ENCODE measurements around the gene RABL2B. TPM values are rescaled to one million over a fixed set of nuclear protein-coding genes. Genes with fewer than 3 reads are reported as not detected.

The RABL2B gene
- total RNA-seq, 2 donors from 2014 or later = 10.6 to 18.5 TPM

DNA sequence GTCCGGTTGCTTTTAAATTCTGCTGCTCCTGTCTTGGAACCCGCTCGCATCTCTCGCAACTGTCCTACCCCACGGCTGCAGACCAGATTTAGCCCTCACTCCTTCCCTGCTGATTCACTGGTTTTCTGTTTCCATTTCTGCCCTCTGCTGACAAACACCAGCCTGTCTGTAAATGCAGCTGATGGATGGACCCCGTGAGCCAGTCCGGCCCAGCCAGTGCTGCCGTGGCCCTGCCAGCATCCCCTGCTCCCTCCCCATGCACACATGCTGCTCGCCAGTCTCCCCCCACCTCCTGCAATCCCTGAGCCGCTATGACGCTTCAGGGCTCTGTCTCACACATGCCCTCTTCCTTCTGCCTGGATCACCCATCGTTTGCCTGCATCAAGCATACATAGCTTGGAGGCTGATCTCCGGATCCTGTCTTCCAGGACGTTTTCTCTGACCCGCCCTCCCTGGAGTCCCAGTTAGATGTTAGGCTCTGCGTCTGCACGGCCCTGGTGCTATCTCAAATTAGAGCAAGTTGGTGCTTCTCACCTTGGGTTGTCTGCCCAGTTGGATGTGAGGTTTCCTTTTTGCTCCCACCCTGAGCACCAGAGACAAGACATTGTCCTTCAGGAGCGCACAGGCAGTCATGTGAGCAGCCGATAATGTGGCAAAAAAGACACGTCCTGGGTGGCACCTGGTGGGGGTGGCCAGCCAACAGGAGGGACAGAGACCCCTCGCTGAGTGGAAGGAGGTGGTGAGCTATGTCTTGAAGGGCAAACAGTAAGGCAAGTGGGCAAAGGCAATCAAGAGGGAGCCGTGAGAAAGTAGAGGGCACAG lies 49.7 kb downstream of the RABL2B start:
- no peak overlapping the region for H3K4me3 ChIP-seq
- ATAC-seq (no peak), DNase-seq (peak in 2 of 4 donors; percentile 6 to 8)
- intact Hi-C loops (cut with DNase I) = no loop called here
- H3K4me1 ChIP-seq = peaks cover 10% of the 10 kb centered on the region
- H3K27ac ChIP-seq = no peak overlapping the region
- TF ChIP-seq POLR2A (IDR thresholded peaks at IDR 0.05) (no peak), CTCF (IDR thresholded peaks at IDR 0.05) (no peak)
- 39 to 40% methylated on average over 22 of the region's 22 CpGs for WGBS, 2 donors
- no peaks in the 10 kb centered on the region for H3K36me3 ChIP-seq (replicated peaks in 1 of 2; ENCODE audit: insufficient read depth in 1 of 2, low read depth in 2 of 2)
- H3K27me3 ChIP-seq = peaks cover 0 to 5% of the 10 kb centered on the region in 2 donors
- no peaks in the 10 kb centered on the region for H3K9me3 ChIP-seq

DNA sequence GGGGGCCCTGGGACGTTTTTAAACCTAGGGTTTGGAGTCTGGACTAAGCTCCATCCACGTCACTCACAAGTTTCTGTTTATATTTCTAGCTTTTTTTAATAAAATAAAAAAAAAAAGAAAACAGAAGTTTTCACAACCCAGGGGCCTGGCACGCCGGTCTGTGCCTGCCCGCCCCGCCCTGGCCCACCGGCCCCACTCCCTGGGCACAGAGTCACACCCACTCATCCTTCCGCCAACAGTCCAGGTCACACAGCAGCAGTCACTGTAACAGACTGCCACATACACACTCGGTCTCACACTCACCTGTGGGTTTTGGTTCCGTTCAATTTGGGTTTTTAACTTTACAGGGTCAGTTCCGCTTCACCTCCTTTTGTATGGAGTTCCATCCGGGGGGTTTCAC lies 50.8 kb downstream of the RABL2B start:
- Histone ChIP-seq H3K36me3 (replicated peaks in 1 of 2; ENCODE audit: insufficient read depth in 1 of 2, low read depth in 2 of 2) (no peaks in the 10 kb centered on the region), H3K4me3 (no peak overlapping the region), H3K9me3 (no peaks in the 10 kb centered on the region), H3K27ac (no peak overlapping the region), H3K27me3 (peaks cover 0 to 5% of the 10 kb centered on the region in 2 donors), H3K4me1 (peaks cover 10% of the 10 kb centered on the region)
- no peak for DNase-seq
- intact Hi-C loops (cut with DNase I) = no loop called here
- no peak for TF ChIP-seq POLR2A (IDR thresholded peaks at IDR 0.05)
- TF ChIP-seq CTCF (IDR thresholded peaks at IDR 0.05) = no peak
- ATAC-seq = no peak
- 68 to 69% methylated on average over 12 of the region's 12 CpGs for WGBS, 2 donors

DNA sequence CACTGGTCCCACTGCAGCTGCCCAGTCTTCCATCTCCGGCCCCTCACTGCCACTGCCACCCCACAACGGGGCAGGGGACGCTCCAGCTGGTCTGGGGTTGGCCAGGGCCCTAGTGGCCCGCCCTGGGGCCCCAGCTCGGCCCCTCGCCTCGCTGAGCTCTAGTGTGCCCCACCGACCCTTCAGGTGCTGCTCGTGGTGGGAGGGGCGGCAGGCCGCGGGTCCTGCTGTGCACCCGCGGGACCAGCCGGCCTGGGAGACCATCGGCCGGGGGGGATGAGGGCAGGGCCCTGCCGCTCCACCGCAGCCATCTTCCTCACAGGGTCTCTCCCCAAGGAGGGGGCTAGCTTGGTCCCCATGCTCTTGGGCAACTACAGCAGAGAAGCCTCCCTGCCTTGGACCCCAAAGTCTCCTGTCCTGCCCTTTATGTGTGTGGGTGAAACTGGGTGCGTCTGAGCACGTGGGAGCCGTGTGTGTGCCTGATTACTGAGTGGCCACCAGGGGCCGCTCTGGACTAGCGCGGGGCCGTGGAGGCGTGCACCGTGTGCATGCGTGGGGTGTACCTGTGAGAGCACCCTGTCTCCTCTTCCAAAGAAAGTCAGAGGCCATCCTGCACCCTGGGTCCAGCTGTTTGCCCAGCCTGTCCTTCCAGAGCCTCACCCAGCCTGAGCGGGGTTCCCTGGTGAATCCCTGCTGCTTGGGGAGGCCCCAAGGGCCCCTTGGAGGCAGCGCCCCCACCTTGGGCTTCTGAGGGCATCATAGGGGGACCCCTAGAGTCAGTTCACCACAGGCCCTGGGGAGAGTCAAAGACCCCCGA lies 51.4 kb downstream of the RABL2B start:
- H3K9me3 ChIP-seq = no peaks in the 10 kb centered on the region
- no peaks in the 10 kb centered on the region for H3K36me3 ChIP-seq (replicated peaks in 1 of 2; ENCODE audit: insufficient read depth in 1 of 2, low read depth in 2 of 2)
- H3K4me3 ChIP-seq = no peak overlapping the region
- peak; percentile 25 to 47 (median 42) for DNase-seq
- no peak overlapping the region for H3K27ac ChIP-seq
- peaks cover 0 to 5% of the 10 kb centered on the region in 2 donors for H3K27me3 ChIP-seq
- WGBS, 2 donors = 25 to 33% methylated on average over 12 to 28 of the region's 32 CpGs
- peak; percentile 73 for ATAC-seq
- no peak for TF ChIP-seq POLR2A (IDR thresholded peaks at IDR 0.05)
- peak; percentile 46 to 75 (median 67) for TF ChIP-seq CTCF (IDR thresholded peaks at IDR 0.05)
- intact Hi-C loops (cut with DNase I) = no loop called here
- peaks cover 10% of the 10 kb centered on the region for H3K4me1 ChIP-seq

DNA sequence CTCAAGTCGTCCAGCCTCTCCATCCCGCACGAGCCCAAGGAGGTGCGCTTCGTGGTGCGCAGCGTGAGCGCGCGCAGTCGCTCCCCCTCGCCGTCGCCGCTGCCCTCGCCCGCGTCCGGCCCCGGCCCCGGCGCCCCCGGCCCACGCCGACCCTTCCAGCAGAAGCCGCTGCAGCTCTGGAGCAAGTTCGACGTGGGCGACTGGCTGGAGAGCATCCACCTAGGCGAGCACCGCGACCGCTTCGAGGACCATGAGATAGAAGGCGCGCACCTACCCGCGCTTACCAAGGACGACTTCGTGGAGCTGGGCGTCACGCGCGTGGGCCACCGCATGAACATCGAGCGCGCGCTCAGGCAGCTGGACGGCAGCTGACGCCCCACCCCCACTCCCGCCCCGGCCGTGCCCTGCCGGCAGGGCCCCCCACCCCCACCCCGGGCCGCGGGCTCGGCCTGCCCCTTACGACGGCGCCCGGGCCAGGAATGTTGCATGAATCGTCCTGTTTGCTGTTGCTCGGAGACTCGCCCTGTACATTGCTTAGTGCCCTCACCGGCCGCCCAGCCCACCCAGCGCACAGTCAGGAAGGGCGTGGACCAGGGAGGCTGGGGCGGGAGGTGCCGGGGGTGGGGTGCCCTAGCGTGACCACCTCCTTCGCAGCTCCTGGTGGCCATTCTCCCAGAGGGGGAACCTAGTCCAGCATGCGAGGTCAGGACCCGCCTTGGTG lies 52.3 kb downstream of the RABL2B start:
- Histone ChIP-seq H3K9me3 (no peaks in the 10 kb centered on the region), H3K27ac (no peak overlapping the region), H3K4me1 (peaks cover 10% of the 10 kb centered on the region), H3K4me3 (no peak overlapping the region), H3K36me3 (replicated peaks in 1 of 2; ENCODE audit: insufficient read depth in 1 of 2, low read depth in 2 of 2) (no peaks in the 10 kb centered on the region), H3K27me3 (peaks cover 0 to 5% of the 10 kb centered on the region in 2 donors)
- peak in 1 of 4 donors; percentile 20 for DNase-seq
- intact Hi-C loops (cut with DNase I) = no loop called here
- WGBS, 2 donors = 22% methylated on average over 70 of the region's 76 CpGs; no CpG with 5 or more reads in 1 of the 2 donors
- no peak for ATAC-seq
- TF ChIP-seq CTCF (IDR thresholded peaks at IDR 0.05) (no peak), POLR2A (IDR thresholded peaks at IDR 0.05) (no peak)

All from body of pancreas (tissue), 4 donors.